Neural cell (in vitro differentiated cells): ENCODE results near the gene ATP2C1. TPM values are rescaled to one million over a fixed set of nuclear protein-coding genes. Genes with fewer than 3 reads are reported as not detected.

Source experiments
- H2AFZ ChIP-seq: fragments of 200-600, 300-800 bp; sonication (generic), shearing (Covaris generic); 2 replicates; pipeline ENCODE4 v1.6.0; 2014; ENCODE audit warnings: low read depth, mild to moderate bottlenecking, antibody characterized with exemption, low read length, moderate library complexity
- H3F3A ChIP-seq: fragments of 200-600 bp; shearing (Covaris generic); 2 replicates; pipeline ENCODE4 v1.6.1; 2016; ENCODE audit warnings: mild to moderate bottlenecking, moderate library complexity, mixed read lengths, antibody characterized with exemption, low read length; ENCODE audit not compliant: insufficient read depth, poor library complexity, severe bottlenecking
- H3K27ac ChIP-seq: fragments of 200-600, 300-800 bp; sonication (generic), shearing (Covaris generic); 2 replicates; pipeline ENCODE4 v1.5.1; 2014; ENCODE audit warnings: mild to moderate bottlenecking, low read length, moderate library complexity
- H3K27me3 ChIP-seq: fragments of 300-800, 200-600 bp; sonication (generic), shearing (Covaris generic); 2 replicates; pipeline ENCODE4 v1.6.0; 2014; ENCODE audit warnings: mild to moderate bottlenecking, low read depth, low read length, moderate library complexity; ENCODE audit not compliant: insufficient read depth
- H3K36me3 ChIP-seq: fragments of 300-800, 200-600 bp; sonication (generic), shearing (Covaris generic); 2 replicates; pipeline ENCODE4 v1.5.1; 2014; ENCODE audit warnings: mild to moderate bottlenecking, antibody characterized with exemption, low read length, moderate library complexity; ENCODE audit not compliant: insufficient read depth
- H3K4me2 ChIP-seq: fragments of 300-800, 200-600 bp; sonication (generic), shearing (Covaris generic); 2 replicates; pipeline ENCODE4 v1.6.0; 2014; ENCODE audit warnings: mild to moderate bottlenecking, low read length
- H3K4me3 ChIP-seq: fragments of 300-800, 200-600 bp; sonication (generic), shearing (Covaris generic); 2 replicates; pipeline ENCODE4 v1.5.1; 2014; ENCODE audit warnings: mild to moderate bottlenecking, low read length, moderate library complexity
- H3K79me2 ChIP-seq: fragments of 200-600 bp; shearing (Covaris generic); replicated peaks from 2 replicates; pipeline ENCODE4 v1.6.0; 2014; ENCODE audit warnings: mild to moderate bottlenecking, low read length, moderate library complexity; ENCODE audit not compliant: insufficient read depth
- H3K9ac ChIP-seq: fragments of 300-800, 200-600 bp; sonication (generic), shearing (Covaris generic); 2 replicates; pipeline ENCODE4 v1.6.1; 2016; ENCODE audit warnings: mild to moderate bottlenecking, low read length, mixed read lengths
- H3K9me2 ChIP-seq: fragments of 200-600 bp; shearing (Covaris generic); 2 replicates; pipeline ENCODE4 v1.6.1; 2016; ENCODE audit warnings: mild to moderate bottlenecking, low read length, mixed read lengths; ENCODE audit not compliant: insufficient read depth
- H3K9me3 ChIP-seq: fragments of 200-600, 300-800 bp; sonication (generic), shearing (Covaris generic); 2 replicates; pipeline ENCODE4 v1.6.1; 2016; ENCODE audit warnings: mild to moderate bottlenecking, mixed run types, low read length, moderate library complexity, mixed read lengths
- H4K20me1 ChIP-seq: fragments of 200-600 bp; shearing (Covaris generic); 2 replicates; pipeline ENCODE4 v1.6.1; 2016; ENCODE audit warnings: mild to moderate bottlenecking, mixed run types; ENCODE audit not compliant: insufficient read depth
- EP300 ChIP-seq: fragments of 450-650 bp; conservative IDR thresholded peaks from 2 replicates; pipeline ENCODE4 v1.6.1; 2014; ENCODE audit warnings: antibody characterized with exemption, mild to moderate bottlenecking, moderate library complexity; ENCODE audit not compliant: poor library complexity, severe bottlenecking
- EZH2 ChIP-seq: fragments of 200-600, 300-800 bp; shearing (Covaris generic), sonication (generic); IDR thresholded peaks from 2 replicates; pipeline ENCODE4 v1.6.1; 2014; ENCODE audit warnings: antibody characterized with exemption, low read length, borderline replicate concordance, mild to moderate bottlenecking; ENCODE audit not compliant: insufficient read depth, poor library complexity, severe bottlenecking
- MXI1 ChIP-seq: fragments of 450-650 bp; conservative IDR thresholded peaks from 2 replicates; pipeline ENCODE4 v1.6.1; 2014; ENCODE audit warnings: antibody characterized with exemption, mild to moderate bottlenecking; ENCODE audit not compliant: poor library complexity, severe bottlenecking
- POLR2AphosphoS5 ChIP-seq: IDR thresholded peaks from 2 replicates; pipeline ENCODE4 v1.6.1; 2012
- RAD21 ChIP-seq: fragments of 450-650 bp; conservative IDR thresholded peaks from 2 replicates; pipeline ENCODE4 v1.6.1; 2014; ENCODE audit warnings: antibody characterized with exemption, mild to moderate bottlenecking, moderate library complexity
- SMC3 ChIP-seq: fragments of 450-650 bp; conservative IDR thresholded peaks from 2 replicates; pipeline ENCODE4 v1.6.1; 2014; ENCODE audit warnings: antibody characterized with exemption, mild to moderate bottlenecking, moderate library complexity; ENCODE audit not compliant: poor library complexity
- TAF1 ChIP-seq: IDR thresholded peaks from 2 replicates; pipeline ENCODE4 v1.6.1; 2012; ENCODE audit warnings: low read depth
- polyA plus RNA-seq: library from polyadenylated mRNA; depleted of rRNA; stranded (reverse); fragments of >200 nt; gene quantifications from 2 replicates; pipeline ENCODE4 v1.2.3, GENCODE V29; 2014
- TF ChIP-seq, protein P1 (sequence below): IDR thresholded peaks from 2 replicates; pipeline ENCODE4 v1.6.1; 2012; ENCODE audit warnings: borderline replicate concordance
- TF ChIP-seq, protein P2 (sequence below): fragments of 450-650 bp; IDR thresholded peaks from 2 replicates; pipeline ENCODE4 v1.5.1; 2014; ENCODE audit warnings: antibody characterized with exemption, mild to moderate bottlenecking, moderate library complexity; ENCODE audit not compliant: poor library complexity, severe bottlenecking

The ATP2C1 gene
- polyA plus RNA-seq, 1 donor from 2014 or later: 134 TPM

DNA sequence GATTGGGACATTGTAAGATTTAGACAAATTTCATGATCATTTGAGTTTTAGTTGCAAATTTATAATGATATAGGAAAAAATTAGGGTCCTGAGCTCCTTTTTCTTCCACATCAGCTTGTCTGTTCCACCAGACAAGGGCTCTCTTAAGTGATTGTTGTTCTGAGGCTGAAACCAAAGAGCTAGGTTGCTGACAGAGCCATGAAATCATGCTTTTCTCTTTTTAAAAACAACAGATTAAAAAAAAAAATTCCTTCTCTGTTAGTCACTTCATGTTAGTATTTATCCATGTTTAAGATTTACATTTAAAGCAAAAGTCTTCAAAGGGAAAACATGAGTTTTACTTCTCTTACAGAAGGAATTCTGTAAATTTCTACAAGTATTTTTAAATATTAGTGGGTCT lies 56.8 kb downstream of the ATP2C1 start:
- H3K27ac ChIP-seq: no peak overlapping the region
- H3K9me2 ChIP-seq: no peaks in the 10 kb centered on the region
- no peaks in the 10 kb centered on the region for H3F3A ChIP-seq
- no peak overlapping the region for H3K9ac ChIP-seq
- peaks cover 25% of the 10 kb centered on the region for H3K36me3 ChIP-seq
- H3K9me3 ChIP-seq: no peaks in the 10 kb centered on the region
- H3K4me3 ChIP-seq: no peak overlapping the region
- no peak overlapping the region for H2AFZ ChIP-seq
- no peak overlapping the region for H3K4me2 ChIP-seq
- no peaks in the 10 kb centered on the region for H4K20me1 ChIP-seq
- no peaks in the 10 kb centered on the region for H3K27me3 ChIP-seq
- no peaks in the 10 kb centered on the region for H3K79me2 ChIP-seq
- TF ChIP-seq RAD21 (no peak), EP300 (no peak), TAF1 (no peak), POLR2AphosphoS5 (no peak), EZH2 (no peak), SMC3 (no peak), MXI1 (no peak)
- TF ChIP-seq, protein P1, sequence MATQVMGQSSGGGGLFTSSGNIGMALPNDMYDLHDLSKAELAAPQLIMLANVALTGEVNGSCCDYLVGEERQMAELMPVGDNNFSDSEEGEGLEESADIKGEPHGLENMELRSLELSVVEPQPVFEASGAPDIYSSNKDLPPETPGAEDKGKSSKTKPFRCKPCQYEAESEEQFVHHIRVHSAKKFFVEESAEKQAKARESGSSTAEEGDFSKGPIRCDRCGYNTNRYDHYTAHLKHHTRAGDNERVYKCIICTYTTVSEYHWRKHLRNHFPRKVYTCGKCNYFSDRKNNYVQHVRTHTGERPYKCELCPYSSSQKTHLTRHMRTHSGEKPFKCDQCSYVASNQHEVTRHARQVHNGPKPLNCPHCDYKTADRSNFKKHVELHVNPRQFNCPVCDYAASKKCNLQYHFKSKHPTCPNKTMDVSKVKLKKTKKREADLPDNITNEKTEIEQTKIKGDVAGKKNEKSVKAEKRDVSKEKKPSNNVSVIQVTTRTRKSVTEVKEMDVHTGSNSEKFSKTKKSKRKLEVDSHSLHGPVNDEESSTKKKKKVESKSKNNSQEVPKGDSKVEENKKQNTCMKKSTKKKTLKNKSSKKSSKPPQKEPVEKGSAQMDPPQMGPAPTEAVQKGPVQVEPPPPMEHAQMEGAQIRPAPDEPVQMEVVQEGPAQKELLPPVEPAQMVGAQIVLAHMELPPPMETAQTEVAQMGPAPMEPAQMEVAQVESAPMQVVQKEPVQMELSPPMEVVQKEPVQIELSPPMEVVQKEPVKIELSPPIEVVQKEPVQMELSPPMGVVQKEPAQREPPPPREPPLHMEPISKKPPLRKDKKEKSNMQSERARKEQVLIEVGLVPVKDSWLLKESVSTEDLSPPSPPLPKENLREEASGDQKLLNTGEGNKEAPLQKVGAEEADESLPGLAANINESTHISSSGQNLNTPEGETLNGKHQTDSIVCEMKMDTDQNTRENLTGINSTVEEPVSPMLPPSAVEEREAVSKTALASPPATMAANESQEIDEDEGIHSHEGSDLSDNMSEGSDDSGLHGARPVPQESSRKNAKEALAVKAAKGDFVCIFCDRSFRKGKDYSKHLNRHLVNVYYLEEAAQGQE: no peak
- TF ChIP-seq, protein P2, sequence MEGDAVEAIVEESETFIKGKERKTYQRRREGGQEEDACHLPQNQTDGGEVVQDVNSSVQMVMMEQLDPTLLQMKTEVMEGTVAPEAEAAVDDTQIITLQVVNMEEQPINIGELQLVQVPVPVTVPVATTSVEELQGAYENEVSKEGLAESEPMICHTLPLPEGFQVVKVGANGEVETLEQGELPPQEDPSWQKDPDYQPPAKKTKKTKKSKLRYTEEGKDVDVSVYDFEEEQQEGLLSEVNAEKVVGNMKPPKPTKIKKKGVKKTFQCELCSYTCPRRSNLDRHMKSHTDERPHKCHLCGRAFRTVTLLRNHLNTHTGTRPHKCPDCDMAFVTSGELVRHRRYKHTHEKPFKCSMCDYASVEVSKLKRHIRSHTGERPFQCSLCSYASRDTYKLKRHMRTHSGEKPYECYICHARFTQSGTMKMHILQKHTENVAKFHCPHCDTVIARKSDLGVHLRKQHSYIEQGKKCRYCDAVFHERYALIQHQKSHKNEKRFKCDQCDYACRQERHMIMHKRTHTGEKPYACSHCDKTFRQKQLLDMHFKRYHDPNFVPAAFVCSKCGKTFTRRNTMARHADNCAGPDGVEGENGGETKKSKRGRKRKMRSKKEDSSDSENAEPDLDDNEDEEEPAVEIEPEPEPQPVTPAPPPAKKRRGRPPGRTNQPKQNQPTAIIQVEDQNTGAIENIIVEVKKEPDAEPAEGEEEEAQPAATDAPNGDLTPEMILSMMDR: no peak

DNA sequence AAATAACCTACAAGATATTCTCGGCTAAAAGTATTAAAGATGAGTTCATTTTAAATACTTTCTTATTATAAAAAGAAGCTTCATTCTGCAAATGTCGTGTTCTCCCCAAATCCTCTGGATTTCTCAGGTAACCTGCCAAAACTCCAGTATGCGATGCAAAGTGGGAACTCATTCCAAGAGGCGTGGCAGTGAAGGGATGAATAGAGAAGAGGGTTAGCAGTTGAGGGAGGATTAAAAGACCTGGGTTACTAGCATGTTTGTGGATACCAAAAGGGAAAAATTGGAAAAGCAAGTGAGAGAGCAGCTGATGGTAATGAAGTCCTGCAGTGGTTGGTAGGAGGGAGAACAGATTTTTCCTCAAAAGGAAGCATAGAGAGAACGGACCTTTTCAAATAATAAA lies 61.6 kb downstream of the ATP2C1 start:
- Histone ChIP-seq H3F3A (no peaks in the 10 kb centered on the region), H3K4me2 (no peak overlapping the region), H3K36me3 (peaks cover 3% of the 10 kb centered on the region), H3K79me2 (no peaks in the 10 kb centered on the region), H4K20me1 (no peaks in the 10 kb centered on the region), H3K4me3 (no peak overlapping the region), H3K27ac (no peak overlapping the region), H3K9me2 (no peaks in the 10 kb centered on the region), H3K27me3 (no peaks in the 10 kb centered on the region), H2AFZ (no peak overlapping the region), H3K9me3 (no peaks in the 10 kb centered on the region), H3K9ac (no peak overlapping the region)
- TF ChIP-seq MXI1 (no peak), TAF1 (no peak), RAD21 (no peak), EZH2 (no peak), POLR2AphosphoS5 (no peak), SMC3 (no peak), EP300 (no peak)
- TF ChIP-seq, protein P2: no peak
- TF ChIP-seq, protein P1: no peak
